IPS DF 4.7 (cell line): Measurements from ENCODE around the gene ING5.
"Not testable (repeated sequence)": the region's sequence is repeated elsewhere in the genome, so short reads cannot be mapped to it uniquely, and the experiment has no call there.

Source experiments
- DNase-seq: peaks from one replicate; pipeline ENCODE4 v3.0.0-alpha.2; 2013; ENCODE audit warnings: low spot score; ENCODE audit errors: extremely low read depth

Gene ING5

DNA sequence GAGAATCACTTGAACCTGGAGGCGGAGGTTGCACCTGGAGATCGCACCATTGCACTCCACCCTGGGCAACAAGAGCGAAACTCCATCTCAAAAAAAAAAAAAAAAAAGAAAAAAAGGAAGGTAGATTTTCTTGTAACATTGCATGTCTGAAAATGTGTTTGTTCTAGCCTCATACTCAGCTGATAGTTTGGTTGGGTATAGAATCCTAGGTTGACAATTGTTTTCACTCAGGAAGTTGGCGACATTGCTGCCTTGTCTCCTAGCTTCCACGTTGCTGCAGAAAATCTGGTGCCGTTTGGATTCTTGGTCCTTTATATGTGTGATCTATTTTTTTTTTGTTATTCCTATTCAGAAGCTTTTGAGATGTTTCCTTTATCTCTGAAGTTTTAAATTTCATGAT is 4.7 kb downstream of the ING5 start:
- DNase-seq: no peak

DNA sequence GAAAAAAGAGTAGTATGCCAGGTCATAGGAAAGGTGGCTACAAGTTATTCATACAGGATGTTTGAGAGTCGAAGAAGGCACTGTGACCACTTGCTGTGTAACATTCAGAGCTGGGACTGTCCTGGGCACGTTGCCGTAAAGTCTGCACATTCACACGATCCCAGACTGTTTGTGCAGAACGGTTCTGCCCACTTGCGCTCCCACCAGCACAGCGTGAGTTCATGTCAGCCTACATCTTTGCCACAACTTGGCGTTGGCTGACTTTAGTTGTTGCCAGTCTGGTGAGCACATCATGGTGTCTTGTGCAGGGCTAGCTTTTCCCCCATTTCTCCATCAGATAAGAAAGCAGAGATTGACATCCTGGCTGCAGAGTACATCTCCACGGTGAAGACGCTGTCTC is 7.0 kb downstream of the ING5 start:
- no peak for DNase-seq

DNA sequence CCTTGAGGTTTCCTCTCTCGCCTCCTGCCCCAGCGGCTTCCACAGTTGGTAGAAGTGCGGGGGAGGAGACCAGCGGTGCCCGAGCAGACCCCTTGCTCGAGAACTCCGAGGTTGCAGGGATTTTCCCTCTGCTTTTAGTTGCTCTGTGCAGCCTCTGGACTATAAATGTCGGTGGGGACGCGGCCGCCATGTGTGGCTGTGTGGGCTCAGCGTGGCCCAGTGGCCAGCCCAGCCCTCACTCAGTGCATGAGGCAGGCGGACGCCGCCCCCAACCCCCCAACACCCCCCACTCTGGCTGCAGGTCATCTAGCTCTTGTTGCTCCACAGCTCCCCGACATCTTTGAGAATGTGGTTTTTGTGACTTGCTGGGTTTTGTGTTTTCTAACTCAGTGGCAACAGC is 17.3 kb downstream of the ING5 start:
- no peak for DNase-seq

DNA sequence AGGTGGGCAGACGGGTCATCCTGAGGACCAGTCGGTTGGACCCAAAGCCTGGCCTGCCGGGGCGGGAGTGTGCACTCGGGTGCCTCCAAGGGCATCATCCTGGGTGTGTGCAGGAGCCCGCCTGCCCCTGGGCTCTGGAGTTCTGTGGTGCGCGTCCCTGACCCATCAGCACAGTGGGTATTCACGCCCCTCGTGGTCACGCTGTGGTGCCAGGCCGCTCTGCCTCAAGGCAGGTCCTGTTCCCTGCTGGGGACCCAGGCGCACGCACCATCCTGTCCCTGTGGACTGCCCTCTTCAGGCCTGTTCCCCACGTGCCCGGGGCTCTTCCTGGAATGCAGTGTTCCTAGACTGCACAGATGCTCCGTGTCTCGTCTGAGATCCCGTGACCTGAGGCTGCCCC is 18.3 kb downstream of the ING5 start:
- no peak for DNase-seq

DNA sequence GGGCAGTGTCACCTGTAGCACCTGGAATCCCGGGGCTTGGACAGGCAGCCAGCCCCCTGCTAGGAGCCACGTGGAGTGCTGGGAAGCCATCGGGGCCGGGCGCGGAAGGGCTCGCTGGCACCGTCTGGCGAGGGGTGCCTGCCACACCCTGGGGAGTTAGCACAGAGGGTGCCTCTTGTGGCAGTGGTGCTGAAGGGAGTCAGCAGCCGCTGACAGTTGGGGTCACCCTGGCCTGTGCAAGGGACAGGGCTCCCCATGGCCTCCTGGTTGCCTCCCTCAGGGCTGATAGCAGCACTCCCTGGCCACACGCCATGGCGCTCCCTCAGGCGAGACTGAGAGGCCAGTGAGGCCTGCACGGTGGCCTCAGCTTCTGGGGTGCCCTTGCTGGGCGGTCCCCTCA is 18.7 kb downstream of the ING5 start:
- no peak for DNase-seq

DNA sequence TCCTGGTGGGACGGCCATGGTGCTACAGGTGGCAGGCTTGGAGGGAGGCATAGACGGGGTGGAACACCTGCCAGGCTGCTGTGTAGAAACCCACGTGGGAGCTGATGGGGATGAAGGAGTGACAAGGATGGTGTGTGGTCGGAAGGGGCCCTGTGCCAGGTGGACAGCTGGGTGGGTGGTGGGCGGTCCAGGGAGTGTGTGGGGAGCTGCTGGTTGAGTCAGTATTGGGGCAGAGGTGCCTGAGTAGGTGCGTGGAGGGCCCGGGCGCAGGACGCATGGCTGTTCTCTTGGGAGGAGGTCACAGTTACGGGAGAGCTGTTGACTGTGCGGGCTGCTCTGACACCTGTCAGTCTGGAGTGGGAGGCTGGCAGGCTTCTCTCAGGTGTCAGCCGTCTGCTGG is 20.0 kb downstream of the ING5 start:
- no peak for DNase-seq

DNA sequence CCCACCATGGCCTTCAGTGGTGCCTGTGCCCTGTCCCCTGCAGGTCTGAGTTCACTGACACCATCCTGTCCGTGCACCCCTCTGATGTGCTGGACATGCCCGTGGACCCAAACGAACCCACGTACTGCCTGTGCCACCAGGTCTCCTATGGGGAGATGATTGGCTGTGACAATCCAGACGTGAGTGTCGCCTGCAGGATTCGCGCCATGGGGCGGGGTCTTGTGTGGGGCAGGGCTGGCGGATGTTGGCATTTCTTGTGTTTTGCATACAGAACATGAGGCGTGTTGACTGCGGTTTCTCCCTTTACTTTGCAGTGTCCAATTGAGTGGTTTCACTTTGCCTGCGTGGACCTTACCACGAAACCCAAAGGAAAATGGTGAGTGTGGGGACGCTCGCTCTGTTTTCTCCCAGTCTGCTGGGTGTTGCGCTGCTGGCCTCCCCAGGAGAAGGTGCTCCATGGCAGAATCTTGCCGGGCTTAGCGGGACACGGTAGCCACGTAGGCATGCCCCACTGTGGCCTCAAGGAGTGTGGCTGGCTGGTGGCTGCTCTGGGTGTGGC is 21.1 kb downstream of the ING5 start:
- DNase-seq: no peak

DNA sequence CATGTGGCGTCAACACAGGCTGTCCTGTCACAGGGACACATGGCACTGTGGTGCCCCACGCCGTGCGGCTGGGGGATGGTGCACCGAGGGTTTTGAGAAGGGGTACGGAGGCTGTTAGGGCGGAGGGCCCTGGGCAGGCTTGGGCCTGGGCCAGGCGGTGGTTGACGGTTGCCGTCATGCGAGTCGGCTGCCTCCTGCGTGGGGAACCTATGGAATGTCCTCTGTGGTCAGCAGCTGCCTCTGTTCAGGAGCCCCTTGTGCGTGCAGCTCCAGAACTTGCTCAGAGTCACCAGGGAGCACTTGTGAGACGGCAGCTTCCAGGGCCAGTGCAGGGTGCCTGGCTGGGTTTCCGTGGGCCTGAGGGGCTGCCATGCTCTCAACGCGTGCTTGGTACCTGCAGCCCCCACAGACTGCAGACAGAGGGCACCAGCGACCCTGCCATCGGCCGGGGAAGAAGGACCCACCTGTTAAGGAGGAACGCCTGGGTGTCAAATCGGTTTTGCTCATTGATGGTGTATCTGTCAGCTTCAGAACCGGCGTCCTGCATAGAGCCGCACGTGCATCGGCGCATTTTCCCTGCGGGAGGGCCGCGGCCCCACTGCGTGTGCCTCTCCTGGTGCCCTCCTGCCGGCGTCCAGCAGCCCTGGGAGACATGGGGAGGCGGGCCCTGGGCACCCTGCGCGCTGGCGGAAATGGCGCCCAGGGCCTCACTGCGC is 22.6 kb downstream of the ING5 start:
- no peak for DNase-seq

DNA sequence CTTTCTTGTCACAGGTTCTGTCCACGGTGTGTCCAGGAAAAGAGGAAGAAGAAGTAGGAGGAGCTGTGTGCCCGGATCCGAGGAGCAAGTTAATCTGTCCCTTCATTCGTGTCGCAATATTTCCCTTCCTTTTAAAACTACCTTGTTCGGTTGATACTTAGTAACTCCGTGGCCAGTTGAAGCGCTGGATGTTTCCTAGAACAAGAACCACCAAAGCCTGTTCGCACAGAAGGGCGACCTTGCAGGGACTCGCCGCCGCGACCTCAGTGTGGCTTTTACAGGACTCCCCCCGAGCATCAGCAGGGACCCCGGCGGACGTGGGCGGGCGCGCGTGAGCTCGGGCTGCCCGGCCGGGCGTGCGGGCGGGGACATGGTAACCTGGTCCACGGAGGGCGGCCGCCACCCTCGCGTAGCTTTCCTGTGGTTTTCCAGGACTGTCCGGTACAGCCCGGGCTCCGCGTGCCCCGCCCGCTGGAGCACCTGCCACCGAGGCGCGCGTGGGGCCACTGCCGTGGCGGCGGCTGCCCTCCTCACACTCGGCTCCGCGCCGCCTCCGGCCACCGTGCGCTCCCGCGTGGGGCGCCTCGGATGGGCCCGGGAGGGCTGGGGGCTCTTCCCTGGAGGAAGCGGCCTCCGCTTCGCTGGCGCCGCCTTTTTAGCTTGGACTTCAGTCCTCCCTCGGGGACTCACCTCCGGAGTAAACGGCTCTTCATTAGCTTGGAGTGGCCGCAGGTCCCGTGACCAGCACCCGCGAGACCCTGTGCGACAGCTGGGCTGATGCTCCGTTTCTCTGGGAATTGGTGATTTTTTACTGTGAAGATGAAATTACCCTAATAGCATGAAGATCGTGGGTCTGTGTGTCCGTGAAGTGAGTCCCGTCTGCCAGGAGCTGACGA is 23.4 kb downstream of the ING5 start:
- no peak for DNase-seq

DNA sequence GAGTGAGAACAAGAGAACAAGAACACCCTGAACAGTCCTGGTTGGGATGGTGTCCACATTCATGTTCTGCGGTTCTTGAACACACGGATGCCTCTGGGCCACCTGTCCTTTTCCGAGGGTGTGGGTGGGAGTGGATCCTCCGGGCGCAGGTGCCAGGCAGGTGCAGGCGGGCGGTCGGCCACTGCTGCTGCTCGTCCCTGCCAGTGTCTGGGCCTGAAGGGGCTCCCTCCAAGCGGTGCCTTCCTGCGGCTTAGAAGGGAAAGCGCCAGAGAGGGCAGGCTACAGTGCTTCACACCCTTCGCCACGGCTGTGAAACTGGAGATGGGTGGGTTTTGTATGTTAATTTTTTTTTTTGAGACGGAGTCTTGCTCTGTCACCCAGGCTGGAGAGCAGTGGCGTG is 24.6 kb downstream of the ING5 start:
- DNase-seq: no peak

DNA sequence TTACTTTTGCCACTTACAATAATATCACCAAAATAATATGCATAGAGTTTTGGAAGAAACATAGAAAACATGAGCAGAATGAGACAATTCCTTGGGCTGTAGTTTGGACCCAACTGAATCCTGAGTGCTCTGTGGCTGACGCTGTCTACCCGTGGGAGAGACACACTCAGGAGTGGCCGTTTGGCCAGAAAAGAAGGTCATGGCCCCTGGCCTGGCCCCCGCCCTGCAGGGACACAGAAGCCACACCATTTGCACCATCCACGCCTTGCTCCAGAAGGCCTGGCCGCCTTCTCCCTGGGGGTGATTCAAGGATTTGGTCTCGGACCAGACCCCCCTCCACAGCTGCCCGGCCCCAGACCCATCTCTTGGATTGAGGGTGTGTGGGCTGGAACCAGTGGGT is 26.2 kb downstream of the ING5 start:
- DNase-seq: no peak

DNA sequence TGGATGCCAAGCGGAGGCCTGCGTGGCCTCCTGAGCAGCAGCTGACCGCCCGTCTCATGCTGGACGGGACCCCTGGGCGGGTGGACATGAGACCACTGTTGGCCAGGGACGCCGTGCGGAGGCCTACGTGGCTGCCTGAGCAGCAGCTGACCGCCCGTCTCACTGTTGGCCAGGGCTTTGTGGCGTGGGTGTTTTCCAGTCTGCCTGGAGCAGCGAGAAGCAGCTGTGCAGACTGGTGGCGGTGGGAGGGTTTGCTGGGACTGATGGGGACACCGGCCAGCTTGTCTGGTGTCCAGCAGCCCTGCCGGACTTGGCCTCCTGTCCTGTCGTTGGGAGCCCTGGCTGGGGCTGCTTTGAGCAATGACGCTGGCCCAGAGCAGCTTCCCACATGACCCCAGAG is 26.8 kb downstream of the ING5 start:
- no peak for DNase-seq

DNA sequence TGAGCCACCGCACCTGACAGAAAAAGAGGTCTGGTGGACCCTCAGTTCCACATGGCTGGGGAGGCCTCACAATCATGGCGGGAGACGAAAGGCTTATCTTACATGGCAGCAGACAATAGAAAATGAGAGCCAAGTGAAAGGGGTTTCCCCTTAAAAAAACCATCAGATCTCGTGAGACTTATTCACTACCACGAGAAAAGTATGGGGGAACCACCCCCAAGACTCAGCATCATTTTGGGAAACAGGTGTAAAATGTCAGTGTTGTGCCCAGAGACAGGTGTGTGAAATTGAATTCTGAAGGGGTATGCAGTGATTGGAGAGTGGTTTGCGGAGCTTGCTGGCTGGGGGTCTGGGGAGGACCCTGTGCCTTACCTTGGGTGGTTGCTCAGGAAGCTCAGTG is 28.0 kb downstream of the ING5 start:
- DNase-seq: no peak

DNA sequence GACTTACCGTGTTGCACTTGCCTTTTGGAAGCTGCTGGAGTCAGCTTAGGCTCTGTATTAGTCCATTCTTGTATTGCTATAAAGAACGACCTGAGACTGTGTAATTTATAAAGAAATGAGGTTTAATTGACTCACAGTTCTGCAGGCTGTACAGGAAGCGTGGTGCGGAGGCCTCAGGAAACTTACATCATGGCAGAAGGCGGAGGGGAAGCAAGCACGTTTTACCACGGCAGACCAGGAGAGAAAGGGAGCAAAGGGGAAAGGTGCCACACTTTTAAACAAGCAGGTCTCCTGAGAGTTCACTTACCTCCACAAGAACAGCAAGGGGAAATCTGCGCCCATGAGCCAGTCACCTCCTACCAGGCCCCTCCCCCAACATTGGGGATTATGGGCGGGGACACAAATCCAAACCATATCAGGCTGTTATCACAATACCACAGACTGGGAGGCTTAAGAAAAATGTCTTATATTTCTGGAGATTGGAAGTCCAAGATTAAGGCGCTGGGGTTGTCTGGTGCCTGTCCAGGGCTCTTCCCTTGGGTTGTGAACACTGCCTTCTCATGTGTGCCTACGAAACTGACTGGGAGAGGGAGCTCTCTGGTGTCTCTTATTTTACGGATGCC is 28.9 kb downstream of the ING5 start:
- DNase-seq: no peak

DNA sequence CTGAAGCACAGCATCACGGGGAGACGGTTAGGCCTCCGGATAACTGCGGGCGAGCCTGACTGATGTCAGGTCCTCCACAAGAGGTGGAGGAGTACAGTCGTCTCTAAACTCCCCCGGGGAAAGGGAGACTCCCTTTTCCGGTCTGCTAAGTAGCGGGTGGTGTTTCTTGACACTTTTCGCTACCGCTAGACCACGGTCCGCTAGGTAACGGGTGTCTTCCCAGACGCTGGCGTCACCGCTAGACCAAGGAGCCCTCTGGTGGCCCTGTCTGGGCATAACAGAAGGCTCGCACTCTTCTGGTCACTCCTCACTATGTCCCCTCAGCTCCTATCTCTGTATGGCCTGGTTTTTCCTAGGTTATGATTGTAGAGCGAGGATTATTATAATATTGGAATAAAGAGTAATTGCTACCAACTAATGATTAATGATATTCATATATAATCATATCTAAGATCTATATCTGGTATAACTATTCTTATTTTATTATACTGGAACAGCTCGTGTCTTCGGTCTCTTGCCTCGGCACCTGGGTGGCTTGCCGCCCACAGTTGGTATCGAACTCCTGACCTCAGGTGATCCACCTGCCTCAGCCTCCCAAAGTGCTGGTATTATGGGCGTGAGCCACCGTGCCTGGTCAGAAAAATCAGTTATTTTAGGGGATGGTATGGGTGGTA is 30.8 kb downstream of the ING5 start:
- not testable (repeated sequence) for DNase-seq

DNA sequence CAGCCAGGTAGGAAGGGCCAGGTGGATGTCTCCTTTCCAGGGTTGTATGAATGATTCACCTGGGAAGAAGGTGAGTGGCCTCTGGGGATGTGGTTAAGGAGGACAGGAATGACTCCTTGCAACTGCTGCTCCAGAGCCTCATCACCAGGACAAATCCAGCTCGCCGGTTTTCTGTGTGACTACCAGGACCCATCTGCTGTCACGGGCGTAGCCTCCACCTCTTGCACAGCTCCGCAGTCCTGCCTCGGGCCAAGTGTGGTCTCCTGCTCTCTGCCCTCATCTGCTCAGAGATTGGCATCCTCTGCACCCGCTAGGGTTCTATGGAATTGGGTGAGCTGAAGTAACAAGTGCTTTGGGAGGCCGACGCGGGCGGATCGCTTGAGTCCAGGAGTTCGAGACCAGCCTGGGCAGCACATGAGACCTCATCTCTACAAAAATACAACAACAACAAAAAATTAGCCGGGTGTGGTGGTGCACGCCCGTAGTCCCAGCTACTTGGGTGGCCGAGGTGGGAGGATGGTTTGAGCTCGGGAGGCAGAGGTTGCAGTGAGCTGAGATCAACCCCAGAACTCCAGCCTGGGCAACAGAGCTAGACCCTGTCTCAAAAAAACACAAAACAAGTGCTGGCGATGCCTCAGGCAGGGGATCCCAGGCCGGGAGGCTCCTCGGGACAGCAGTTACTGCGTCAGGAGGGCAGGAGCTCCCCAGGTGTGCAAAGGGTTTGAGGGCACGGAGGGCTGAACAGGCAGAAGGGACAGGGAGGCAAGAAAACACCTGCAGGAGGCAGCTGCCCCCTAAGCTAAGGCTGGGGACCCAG is 31.8 kb downstream of the ING5 start:
- DNase-seq: no peak

DNA sequence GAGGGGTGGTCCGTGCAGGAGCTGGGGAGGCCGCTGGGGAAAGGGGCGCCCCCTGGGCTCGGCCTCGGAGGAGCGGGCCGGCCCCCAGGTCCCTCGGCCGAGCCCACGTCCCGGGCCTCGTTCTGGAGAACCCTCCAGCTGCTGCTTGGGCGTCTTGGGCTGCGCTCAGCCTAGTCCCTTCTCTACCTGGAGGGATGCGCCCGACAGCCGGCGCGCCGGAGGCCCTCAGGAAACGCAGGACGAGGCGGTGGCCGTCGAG is 32.3 kb downstream of the ING5 start:
- DNase-seq: no peak

DNA sequence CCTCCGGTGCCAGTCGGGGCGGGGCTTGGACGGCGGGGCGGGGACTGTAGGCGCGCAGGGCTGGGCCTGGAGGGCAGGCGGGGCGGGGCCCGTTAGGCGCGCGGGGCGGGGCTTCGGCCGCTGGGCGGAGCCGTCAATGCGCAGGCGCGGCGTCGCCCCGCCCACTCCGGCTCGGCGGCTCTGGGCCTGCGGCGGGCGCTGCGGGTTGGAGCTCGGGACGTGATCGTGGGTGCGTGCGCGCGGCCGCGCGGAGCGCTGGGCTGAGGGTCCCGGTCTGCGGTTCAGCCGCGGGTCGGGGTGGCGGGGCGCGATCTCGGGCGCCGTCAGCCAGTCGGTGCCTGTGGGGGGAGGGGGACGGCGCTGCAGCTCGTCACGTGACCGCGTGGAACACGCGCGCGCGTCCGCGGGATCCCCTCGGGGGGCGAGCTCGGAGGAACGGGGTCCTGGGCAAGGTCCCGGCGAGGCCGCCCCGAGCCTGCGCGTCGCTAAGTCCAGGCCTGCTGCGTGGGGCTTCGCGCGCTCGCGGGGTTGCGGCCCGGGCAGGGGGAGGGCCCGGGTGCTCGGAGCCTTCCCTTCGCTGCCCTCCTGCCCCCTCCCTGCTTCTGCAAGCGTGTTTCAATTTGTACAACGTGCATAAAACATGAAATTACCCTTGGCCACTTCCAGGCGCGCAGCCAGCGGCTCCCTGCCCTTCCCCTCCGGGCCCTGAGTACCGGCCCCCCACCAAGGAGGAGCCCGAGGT is 32.8 kb downstream of the ING5 start, which contains the start of gene D2HGDH:
Gene D2HGDH, plus strand, starts transcription at position 164 of the 742 bp plus-strand sequence. CDS start 595 bp downstream, outside the sequence.
- DNase-seq: no peak

DNA sequence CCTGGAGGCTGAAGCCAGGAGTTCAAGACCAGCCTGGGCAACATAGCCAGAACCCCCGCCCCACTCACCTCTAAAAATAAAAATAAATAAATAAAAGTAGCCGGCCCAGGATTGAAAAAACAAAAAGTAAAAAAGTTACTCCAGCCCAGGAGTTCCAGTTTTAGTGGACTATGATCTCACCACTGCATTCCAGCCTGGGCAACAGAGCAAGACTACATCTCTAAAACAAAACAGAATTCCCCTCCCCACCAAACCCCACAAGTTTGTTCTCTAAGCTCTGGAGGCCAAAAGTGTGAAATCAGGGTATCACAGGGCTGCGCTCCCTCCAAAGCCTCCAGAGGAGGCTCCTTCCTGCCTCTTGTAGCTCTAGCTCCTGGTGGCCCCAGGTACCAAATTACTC is 34.3 kb downstream of the ING5 start:
- no peak for DNase-seq

DNA sequence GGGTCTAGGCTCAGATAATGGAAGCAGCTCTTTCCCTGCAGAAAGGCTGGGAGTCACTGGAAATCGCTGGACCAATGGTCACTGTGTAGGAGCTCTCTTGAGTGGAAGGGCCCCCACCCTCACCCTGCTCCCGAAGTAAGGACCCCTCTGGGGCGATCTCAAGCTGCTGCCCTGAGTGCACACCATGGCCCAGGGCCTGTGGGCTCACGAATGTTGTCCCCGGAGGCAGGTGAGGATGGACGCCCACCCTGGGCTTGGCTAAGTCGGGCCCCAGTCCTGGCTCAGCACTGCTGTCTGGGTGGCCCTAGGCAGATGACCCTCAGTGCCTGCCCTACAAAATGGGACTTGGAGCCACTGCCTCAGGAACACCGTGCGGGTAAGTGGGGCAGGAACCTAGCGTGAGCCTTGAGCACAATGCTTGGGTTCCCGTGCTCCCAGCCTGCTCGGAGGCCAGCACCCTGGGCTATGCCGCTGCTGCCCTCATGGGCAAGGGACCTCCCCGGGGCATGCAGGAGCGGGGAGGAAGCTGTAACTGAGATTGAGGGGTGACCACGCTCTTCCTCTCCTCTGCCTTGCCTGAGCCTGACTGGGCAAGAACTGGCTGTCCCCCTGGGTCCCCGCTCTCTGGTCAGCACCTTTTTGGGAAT is 36.3 kb downstream of the ING5 start:
- DNase-seq: no peak
